Upper lobe of left lung (tissue), 4 donors: ENCODE measurements around the gene CPTP.

Source experiments
- CTCF ChIP-seq, 6 experiments: fragments of 450-650 bp in 4 of 6; fragments of 200-600 bp in 2 of 6; sonication (generic) in 2 of 6; IDR thresholded peaks; one replicate each; pipeline ENCODE4 v1.5.1; 2016 to 2019; ENCODE audit warnings: antibody characterized with exemption in 6 of 6
- EP300 ChIP-seq, 4 donors: sonication (generic); formaldehyde crosslinking; IDR thresholded peaks; one replicate each; pipeline ENCODE4 v1.5.1; 2017; ENCODE audit warnings: antibody characterized with exemption in 4 of 4, control low read depth in 2 of 4
- POLR2A ChIP-seq, 4 donors: fragments of 450-650 bp; IDR thresholded peaks; one replicate each; pipeline ENCODE4 v1.5.1; 2016 to 2017; ENCODE audit warnings: antibody characterized with exemption in 4 of 4, mild to moderate bottlenecking in 2 of 4
- POLR2AphosphoS5 ChIP-seq, 2 donors: sonication (generic); formaldehyde crosslinking; IDR thresholded peaks; one replicate each; pipeline ENCODE4 v1.5.1; 2017; ENCODE audit warnings: antibody characterized with exemption in 2 of 2

GRCh38 chr1:1359664-1360468 lies 35.3 kb downstream of the CPTP start:
- TF ChIP-seq CTCF (IDR thresholded peaks at IDR 0.05), result no peak
- TF ChIP-seq POLR2AphosphoS5 (IDR thresholded peaks at IDR 0.05), result no peak
- TF ChIP-seq POLR2A (IDR thresholded peaks at IDR 0.05), result no peak
- TF ChIP-seq EP300 (IDR thresholded peaks at IDR 0.05), result no peak
